Measurements from ENCODE around the gene INPP5J.

The INPP5J gene

DNA sequence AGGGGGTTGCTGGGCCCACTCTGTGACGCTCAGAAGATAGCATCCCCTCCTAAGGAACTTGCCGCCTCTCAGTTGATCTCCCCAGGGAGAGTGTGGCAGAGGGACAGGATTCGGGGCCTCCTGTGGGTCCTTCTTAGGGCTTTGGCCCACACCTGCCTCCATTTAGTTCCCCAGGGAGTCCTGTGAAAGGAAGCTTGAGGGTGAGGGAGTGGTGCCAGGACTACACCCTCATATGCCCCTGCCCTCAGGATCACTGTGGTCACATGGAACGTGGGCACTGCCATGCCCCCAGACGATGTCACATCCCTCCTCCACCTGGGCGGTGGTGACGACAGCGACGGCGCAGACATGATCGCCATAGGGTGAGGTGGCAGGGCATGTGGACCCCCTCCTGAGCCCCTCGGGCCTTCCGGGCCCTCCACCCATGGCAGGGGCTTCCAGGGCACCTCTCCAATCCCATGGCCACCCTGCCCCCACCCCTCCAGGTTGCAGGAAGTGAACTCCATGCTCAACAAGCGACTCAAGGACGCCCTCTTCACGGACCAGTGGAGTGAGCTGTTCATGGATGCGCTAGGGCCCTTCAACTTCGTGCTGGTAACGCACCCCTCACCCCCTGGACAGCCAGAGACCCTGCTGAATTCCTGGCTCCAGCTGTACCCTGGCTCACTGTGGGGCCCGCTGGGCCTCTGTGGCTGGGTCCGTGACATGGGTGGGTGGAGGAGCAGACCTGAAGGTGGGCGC is 3.5 kb downstream of the INPP5J start:
- DNase-seq = no peak

GRCh38 chr22:31126869-31127175 is 4.1 kb downstream of the INPP5J start:
- no peak for DNase-seq

DNA sequence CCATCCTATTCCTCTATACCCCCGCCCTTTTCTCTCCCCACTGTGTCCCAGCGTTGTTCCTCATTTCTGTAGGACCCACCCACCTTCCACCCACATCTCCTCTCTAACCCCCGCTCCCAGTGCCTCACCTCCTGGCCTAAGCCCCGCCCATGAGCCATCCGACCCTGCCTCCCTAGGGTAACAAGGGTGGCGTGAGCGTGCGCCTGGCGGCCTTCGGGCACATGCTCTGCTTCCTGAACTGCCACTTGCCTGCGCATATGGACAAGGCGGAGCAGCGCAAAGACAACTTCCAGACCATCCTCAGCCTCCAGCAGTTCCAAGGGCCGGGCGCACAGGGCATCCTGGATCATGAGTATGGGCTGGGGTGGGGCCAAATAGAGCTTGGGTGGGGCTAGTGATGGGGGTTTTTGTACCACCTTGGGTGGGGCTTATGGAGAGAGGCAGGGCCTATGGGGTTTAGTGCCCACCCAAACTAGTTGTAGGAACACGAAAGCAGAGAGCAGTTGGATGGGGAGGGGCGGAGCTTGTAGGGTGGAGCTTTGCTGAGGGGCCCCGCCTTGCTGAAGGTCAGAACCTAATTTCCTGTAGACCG is 4.5 kb downstream of the INPP5J start:
- no peak for DNase-seq

- DNase-seq = no peak
Measured at GRCh38 chr22:31128156-31128555, 5.4 kb downstream of the INPP5J start.

DNA sequence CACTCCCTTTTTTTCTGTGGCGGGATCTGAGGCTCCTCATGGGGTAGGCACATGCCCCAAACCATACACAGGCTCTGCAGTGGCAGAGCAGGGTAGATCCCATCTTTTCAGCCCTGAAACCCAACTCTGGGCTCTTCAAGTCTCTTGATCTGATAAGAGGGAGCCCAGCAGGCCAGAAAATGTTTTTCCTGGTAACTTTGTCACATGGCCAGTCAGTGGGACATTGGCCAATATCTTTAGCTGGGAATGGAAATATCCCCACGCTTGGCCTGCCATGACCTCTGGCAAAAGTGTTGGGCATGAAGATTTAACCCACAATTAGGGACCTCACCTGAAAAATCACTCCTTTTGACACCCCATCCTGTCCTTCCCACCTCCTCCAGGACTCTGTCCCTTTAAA is 8.1 kb downstream of the INPP5J start:
- DNase-seq = no peak

DNA sequence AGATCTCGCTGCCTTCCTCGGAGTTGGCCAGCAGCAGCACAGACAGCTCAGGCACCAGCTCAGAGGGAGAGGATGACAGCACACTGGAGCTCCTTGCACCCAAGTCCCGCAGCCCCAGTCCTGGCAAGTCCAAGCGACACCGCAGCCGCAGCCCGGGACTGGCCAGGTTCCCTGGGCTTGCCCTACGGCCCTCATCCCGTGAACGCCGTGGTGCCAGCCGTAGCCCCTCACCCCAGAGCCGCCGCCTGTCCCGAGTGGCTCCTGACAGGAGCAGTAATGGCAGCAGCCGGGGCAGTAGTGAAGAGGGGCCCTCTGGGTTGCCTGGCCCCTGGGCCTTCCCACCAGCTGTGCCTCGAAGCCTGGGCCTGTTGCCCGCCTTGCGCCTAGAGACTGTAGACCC is 11.1 kb downstream of the INPP5J start:
- no peak for DNase-seq

DNA sequence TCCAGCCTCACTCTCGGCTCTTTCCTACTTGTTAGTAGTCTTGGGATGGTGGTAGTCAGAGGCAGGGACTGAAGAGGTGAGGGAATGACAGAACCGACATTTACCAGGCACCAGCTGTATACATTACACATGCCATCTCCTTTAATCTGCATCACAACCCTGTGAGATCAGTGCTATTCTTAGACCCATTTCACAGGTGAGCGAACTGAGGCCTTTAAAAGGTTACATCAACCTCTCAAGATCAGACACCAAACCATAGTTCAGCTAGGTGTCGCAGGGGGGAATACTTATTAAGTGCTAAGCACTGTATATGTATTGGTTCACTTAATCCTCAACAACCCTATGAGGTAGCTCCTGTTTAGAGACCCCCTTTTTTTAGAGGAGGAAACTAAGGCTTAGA is 11.9 kb downstream of the INPP5J start:
- DNase-seq = no peak

GRCh38 chr22:31135706-31136105 is 12.9 kb downstream of the INPP5J start:
- DNase-seq = no peak

- DNase-seq = no peak
Measured at GRCh38 chr22:31136155-31136554, 13.4 kb downstream of the INPP5J start.

- no peak for DNase-seq
Measured at GRCh38 chr22:31136711-31137110, 13.9 kb downstream of the INPP5J start.

DNA sequence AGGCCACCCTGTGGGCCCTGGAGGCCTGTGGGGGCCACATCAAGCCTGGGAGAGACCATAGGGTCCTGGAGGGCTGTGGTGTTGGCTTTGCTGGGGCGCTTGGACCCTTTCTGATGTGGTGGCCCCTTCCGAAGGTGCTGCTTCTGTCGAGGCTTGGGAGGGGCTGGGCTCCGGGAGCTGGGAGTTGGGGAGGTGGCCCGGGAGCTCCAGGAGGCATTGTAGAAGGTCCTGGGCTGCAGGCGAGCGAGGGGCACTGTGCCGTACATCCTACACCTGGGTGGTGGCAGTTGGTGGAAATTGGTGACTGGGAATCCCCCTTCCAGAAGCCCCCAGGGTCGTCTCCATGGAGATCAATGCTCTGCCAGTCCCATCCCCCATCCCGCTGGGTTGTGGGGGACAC is 15.0 kb downstream of the INPP5J start:
- no peak for DNase-seq

- no peak for DNase-seq
Measured at GRCh38 chr22:31138126-31138525, 15.4 kb downstream of the INPP5J start.

DNA sequence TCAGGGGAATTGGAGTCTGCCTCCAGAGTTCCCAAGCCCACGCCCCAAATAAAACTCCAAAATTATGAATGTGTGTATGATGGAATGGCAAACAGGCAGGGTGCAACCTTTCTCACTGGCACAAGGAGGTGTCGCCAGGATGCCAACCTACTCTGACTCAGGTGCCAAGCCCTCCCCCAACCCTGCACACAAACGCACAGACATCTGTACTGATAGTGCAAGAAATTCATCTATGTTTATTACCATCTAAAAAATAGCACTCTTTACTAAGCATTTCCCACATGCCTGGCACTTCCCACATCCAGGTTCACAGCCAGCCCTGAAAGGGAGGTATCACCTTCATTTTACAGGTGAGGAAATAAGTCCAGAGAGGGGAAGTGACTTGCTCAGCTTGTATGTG is 16.3 kb downstream of the INPP5J start:
- no peak for DNase-seq

GRCh38 chr22:31139866-31140716 is 17.3 kb downstream of the INPP5J start, which contains the start of gene PLA2G3:
PLA2G3 (minus strand) TSS chr22:31140508; CDS start chr22:31140354, 154 bp downstream.
- DNase-seq = peak; percentile 65

DNA sequence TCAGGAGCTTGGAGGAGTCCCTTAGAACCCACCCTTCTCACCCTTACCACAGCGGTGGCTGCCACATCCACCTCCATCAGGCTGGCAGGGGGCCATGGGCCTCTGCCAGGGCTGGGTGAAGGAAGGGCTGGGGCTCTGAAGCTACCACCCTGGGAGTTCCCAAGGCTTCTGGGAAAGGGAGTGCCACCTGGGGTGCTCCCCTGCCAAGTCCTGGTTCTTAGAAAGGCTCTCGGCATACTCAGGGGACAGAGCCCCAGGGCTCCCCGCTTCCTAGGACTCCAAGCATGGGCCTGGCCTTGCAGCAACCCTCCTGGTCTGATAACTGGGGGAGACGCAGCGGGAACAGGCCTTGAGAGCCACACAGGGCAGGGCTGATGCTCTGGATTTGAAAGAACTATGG is 18.0 kb downstream of the INPP5J start:
- no peak for DNase-seq

DNA sequence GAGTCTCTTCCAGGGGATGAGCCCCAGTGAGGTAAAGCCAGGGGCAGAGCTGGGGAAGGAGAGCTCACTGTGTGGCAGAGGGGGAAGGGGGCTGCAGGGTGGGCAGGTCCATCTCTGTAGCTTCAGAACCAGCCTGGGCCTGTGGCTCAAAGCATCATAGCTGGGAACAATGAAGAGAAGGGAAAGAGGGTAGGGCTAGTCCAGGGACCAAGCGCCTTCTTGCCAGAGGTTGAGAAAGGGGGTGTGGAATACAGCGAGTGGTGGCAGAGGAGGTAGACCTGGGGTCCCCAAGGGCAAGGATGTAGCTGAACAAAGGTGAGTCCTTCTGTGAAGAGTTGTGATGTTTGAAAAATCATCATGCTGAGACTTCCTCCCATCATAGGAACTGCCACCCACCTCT is 18.8 kb downstream of the INPP5J start:
- DNase-seq = no peak

DNA sequence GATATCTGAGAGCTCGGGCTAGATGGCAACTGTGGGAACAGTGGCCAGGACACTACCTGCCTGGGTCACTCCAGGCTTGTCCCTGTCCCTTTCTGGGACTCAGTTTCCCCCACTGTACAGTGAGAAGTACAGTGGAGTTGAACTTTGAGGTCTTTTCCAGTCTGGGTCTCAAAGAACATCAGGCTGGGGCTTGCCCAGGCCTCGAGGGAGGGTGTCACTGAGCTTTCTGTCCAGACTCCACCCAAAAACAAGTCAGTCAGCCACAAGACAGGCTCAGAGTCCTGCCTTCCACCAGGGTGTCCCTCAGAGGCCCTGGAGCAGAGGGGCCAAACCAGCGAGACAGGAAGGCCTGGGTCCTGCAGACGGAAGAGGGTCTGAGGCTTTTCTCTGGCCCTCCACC is 19.5 kb downstream of the INPP5J start:
- no peak for DNase-seq

- no peak for DNase-seq
Measured at GRCh38 chr22:31143038-31143437, 20.3 kb downstream of the INPP5J start.

- no peak for DNase-seq
Measured at GRCh38 chr22:31143537-31143936, 20.8 kb downstream of the INPP5J start.

- no peak for DNase-seq
Measured at GRCh38 chr22:31144223-31144622, 21.5 kb downstream of the INPP5J start.

GRCh38 chr22:31148488-31148887 is 25.7 kb downstream of the INPP5J start:
- no peak for DNase-seq

DNA sequence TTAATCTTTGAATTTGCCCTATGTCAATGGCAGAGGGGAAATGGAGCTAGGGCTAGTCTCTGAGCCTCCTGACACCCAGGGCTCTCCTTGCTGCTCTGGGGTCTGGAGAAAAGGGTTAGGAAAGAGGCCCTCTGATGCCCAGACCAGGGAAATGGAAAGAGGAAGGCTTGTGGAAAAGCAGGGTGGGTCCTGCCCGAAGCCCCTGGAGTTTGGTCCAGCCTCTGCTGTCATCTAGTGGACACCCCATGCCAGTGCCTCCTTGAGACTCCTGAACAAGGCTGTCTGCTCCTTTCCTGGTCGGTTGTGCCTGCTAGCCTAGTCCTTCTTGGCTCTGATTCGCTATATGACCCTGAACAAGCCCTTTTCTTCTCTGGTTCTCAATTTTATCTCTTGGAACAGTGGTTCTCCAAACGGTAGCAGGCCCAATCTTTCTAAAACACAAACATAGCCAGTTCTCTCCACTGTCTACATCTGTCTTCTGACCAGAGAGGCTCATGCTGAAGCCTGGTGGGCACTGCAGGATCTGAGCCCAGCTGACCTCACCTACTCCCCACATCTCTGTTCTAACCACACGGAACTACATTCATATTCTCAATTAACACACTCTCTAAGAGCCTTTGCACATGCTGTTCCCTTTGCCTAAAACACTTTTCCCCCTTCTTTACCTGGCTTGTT is 26.3 kb downstream of the INPP5J start:
- DNase-seq = peak; percentile 25

DNA sequence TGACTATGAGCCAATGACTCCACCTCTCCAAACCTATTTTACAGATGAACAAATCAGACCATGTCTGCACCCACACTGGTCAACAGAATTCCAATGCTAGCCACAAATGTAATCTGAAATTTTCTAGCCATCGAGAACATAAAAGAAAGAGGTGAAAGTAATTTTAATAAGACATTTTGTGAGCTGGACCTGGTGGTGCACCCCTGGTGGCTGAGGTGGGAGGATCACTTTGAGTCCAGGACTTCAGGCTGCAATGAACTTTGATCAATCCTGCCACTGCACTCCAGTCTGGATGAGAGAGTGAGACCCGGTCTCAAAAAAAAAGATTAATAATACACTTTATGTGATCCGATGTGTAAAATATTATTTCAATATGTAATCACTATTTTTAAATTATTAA is 27.8 kb downstream of the INPP5J start:
- no peak for DNase-seq

DNA sequence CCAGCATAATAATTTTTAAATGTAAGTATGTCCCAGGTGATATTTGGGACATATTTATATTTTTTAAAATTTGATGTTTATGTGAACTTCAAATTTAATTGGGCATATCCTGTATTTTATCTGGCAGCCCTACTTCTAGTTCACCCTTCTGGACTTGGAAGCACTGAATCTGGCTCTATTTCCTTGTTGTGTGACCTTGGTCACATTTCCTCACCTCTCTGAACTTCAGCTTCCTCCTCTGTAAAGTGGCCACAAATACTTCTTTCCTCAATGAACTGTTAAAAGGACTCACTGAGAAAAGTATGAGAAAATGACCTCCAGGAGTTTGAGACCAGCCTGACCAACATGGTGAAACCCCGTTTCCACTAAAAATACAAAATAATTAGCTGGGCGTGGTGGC is 29.1 kb downstream of the INPP5J start:
- DNase-seq = no peak

All from NCI-H774 (cell line).